NCI-H82 treated with DMSO at 0.1 percent for 48 hours (cell line): ENCODE results near the gene SMAD3.

ENCODE experiments used
- DNase-seq: peaks from one replicate; lab custom pipeline; 2025; ENCODE audit not compliant: unreplicated experiment; lab: John Stamatoyannopoulos, UW

Gene SMAD3

DNA sequence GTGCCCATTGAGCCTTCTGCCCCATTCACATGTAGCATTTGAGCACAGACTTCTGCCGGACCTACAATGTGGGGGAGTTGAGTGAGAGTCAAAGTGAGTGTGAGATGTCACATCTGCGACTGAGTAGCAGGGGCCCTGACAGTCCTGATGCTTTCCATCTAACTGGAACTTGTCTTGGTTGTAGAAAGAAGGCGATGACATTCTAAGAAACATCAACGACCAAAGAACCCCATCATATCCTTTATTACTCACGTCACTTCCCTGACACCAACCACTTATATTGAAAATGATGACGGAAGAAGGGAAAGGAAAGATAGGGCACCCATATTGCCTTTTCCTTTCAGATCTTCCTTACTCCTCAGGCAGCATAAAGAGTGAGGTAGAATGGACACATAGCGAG is 30.5 kb downstream of the SMAD3 start:
- no peak for DNase-seq

DNA sequence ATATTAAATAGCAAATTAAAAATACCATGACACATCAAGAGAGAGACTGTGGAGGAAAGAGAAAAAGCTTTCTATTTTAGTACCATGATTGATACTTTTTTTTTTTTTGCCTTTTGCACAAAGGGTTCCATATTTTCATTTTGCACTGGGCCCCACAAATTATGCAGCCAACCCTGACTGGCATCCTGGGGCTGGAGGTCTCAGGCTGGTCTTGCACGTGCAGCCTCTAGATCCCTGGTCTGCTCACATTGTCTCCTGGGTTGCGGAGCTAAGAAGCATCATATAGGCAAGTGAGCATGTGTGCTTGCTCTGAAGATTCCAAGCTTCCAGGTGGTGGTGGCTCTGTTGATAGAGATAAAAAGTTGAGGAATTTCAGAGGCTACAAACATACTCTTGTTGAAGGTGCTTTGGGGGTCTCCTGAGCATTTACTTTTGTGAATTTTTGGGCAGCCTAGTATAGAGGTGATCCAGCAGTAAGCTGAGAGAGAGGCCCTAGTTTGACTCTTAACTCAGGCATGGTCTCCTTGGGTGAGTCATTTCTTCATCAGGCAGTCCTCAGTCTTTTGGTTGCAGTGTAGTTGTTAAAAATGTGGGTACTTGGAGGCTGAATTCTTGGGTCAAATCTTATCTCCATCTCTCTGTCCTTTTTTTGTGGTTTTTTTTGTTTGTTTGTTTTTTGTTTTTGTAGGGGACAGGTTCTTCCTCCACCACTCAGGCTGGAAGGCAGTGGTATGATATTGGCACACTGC is 31.3 kb downstream of the SMAD3 start:
- DNase-seq, result no peak

DNA sequence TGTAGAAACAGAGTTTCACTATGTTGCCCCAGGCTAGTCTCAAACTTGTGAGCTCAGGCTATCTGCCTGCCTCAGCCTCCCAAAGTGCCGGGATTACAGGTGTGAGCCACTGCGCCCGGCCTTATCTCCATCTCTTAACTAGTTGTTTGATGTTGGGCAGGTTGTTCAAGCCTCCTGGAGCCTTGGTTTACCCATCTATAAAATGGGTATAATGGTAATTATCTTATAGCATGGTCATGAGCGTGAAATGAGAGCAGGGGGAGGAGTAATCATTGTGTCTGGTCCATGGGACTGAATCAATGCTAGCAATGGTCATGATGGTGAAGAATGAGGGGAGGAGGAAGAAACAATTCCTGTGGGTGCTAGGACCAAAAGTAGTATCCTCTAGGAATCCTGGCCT is 32.0 kb downstream of the SMAD3 start:
- no peak for DNase-seq

DNA sequence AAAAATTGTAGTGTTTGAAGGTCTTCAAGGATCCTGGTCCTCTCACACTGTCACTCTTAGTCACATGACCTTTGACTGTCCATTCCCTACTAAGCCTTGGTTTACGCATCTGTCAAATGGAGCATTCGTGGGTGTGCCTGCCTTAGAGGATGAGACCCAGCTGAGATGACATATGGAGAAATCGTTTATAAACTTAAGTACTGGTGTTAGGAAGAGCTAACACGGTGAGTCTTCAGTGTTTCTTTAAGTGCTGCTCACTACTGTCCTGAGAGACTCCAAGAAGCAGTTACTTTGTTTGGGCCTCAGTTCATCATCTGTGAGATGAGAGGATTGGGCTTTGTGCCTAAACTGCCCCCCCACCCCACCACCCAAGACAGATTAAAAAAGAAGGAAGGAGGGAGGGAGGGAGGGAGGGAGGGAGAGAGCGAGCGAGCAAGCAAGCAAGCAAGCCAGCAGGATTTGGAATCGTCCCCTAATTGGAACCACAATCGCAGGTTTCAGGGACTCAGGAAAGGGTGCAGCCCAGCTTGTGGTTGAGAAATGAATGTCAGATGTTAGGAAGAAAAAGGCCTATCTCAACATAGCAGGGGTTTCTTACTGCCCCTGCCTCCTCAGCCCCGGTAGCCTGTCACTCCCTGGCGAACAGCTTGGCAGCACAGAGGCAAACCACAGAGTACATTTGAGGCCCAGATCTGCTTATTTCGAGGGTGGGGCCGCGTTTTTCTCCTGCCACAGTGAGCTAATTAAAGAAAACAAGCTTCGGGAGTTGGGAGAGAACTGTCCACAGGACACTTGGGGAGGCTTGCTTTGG is 32.7 kb downstream of the SMAD3 start:
- no peak for DNase-seq

- no peak for DNase-seq
Observed at GRCh38 chr15:67098768-67099282, 33.4 kb downstream of the SMAD3 start.

DNA sequence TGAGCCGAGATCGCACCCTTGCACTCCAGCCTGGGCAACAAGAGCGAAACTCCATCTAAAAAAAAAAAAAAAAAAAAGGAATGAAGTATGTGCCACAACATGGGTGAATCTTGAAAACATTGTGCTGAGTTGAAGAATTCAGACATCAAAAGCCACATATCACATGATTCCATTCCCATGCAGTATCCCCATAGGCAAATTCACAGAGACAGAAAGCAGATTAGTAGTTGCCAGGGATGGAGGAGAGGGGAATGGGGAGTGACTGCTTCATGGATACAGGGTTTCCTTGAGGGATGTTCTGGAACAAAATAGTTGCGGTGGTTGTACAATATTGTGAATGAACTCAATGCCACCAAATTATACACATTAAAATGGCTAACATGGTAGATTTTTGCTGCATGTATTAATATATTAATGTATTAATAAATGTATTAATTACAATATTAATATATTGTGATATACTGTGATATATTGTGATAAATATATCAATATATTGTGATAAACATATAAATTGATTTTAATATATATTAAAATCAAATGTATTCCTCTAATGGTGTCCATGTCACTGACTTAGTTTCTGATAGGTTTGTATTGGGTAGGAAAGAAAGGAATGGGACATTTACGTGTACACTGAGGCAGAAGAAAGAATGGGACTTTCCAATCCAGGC is 34.9 kb downstream of the SMAD3 start:
- DNase-seq, result no peak

- no peak for DNase-seq
Observed at GRCh38 chr15:67100801-67101581, 35.6 kb downstream of the SMAD3 start.

DNA sequence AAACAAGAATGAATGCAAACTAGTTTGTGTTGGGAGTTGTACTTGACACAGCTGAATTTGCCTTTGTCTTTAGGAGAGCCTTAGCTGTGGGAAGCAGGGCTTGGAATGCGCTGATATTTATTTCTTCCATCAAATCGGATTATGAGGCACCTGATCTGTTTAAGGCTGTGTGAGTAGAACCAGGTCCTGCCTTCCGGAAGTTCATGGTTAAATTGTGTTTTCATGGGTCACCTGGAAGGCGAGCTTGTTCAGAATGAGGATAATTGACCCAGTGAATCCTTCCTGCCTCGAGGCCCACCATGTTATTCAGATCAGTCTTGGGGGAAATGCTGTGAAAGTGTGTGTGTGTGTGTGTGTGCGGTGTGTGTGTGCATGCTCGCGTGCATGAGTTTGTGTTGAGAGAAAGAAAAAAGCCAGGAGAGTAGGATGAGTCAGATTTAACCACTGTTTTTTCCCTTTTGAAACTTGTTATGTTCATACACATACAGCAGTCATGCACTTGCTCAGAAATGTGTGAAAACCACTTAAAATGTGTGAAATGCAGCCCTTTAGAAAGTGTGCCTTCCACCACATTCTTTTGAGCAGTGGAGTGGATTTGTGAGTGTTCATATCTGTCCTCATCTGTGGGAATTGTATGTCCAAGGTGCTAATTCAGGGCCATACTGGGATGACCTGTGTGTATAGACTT is 36.7 kb downstream of the SMAD3 start:
- peak; percentile 26 for DNase-seq

GRCh38 chr15:67102599-67102929 is 37.2 kb downstream of the SMAD3 start:
- DNase-seq, result no peak

- no peak for DNase-seq
Observed at GRCh38 chr15:67103021-67103420, 37.6 kb downstream of the SMAD3 start.

GRCh38 chr15:67103432-67103831 is 38.0 kb downstream of the SMAD3 start:
- DNase-seq, result no peak

DNA sequence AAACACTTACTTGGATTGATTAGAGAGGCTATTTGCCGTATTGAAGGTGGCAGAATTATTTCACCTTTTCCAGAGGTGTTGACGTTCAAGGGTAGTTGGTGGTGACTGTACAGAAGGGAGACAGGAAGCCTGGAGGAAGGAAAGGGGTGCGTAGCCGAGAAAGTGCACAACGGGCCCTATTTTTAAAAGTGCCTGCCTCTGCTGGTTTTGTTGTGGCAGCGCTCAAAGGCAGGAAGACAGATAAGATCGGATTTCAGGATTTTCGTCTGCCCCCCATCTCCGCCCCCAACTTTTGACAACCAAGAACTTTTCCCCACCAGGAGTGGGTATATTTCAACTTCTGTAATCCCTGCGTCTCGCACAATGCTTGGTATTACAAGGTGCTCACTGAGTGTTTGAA is 38.5 kb downstream of the SMAD3 start:
- DNase-seq, result no peak

- DNase-seq, result no peak
Observed at GRCh38 chr15:67104510-67104909, 39.1 kb downstream of the SMAD3 start.

DNA sequence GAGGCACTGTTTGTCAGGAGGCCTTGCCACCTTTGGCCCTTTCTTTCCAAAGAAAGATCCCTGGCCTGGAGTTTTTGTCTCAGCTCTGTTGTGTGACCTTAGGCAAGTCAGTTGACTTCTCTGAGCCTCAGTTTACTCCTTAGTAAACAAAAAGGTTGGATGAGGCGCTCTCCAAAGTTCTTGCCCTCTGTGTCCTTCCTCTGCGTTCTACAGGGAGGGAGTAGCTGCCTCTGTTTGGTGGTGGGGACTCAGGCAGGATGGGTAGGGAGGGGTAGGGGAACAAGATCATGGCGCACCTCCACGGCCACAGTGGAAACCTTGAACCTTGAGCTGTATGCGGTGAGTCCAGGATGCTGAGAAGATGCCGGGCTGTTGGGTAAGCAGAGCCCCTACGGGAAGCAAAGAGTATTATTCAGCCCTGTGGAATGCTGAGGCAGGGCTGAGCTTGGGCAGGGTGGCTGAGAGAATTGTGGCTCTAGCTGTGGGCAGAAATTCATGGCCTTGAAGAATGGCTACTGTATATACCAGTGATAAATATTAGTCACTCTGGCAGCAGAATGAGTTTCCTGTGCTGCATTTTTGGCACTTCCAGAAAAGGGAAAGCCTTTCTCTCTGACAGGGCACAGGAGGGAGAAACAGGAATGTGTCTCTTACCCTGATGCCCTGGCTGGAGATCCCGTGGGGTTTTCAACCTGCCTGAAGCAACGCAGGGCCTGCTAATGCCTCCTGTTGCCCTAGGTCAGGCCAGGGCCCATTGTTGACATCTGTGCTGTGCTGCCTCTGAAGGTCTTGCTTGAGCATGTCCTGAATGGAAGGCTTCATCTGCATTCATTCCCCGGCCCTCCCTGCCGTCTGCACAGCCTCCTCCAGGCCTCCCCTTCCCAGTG is 39.9 kb downstream of the SMAD3 start:
- DNase-seq, result no peak

DNA sequence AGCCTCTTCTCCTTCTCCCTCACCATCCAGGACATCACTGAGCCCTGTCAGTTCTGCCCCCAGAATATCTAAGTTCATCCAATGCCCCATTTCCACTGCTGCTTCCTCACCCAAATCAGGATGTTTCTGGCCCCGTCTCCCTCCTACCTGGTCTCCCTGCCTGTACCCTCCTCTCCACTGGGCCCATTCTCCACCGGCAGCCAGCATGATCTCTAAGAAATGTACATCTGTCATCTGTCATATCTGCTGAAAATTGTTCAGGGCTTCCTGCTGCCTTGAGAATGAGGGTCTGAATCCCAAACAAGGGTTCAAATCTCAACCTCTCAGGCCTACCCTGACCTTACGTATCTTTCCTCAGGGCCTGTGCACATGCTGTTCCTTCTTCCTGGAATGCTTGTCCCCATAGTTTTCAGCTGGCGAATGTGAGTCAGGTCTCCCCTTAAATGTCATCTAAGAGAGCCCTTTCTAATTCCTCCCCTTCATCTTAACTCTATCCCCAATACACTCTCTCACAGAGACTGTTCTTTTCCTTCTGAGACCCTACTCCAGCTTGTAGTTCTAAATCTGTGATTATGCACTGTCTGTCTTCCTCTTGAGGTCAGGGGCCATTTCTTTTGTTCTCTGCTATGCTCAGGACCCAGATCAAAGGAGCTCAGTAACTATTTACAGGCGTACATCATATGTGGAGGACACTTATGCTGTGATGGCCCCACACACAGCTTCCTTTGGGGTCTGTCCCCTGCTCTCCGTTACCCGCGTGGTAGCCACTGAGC is 40.8 kb downstream of the SMAD3 start:
- no peak for DNase-seq

GRCh38 chr15:67106764-67107013 is 41.3 kb downstream of the SMAD3 start:
- no peak for DNase-seq

DNA sequence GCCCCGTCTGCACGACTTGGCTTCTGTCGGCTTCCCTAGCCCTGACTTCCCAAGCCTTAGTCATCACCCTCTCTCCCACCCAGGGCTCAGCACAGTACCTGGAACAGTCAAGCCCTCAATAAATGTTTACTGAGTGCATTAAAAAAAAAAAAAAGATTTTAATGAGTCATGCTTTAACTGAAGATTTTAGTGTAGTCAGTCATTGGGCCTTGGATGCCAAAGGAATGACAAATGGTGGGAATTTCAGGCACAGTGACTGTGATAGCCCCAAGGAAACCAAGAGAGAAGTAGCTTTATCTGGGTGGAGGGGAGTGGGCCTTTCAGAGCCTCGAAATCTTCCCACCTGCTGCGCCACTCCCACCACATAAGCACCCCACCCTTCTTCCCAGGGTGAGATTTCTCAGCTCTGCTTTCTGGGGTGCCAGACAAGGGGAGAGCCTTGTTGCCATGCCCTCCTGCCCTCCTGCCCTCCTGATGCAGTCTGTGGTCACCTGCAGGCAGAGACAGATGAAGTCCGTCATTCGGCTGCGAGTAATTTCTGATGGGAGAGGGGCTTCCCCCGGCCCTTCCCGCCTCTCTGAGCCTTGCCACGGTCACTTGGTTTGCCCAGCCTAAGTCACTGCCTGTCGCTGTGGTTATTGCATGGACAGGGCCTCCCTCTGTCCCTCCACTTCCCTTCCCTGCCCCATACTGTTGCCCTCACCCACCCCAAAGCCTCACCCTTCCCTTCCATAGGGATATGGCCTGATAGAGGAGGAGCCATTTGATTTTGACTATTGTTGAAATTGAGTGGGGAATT is 41.8 kb downstream of the SMAD3 start:
- DNase-seq, result no peak
